Heart left ventricle (tissue), 16 donors: Measurements from ENCODE around the gene ZNF346. TPM values are rescaled to one million over a fixed set of nuclear protein-coding genes. Genes with fewer than 3 reads are reported as not detected.

Source experiments
- ATAC-seq, 4 donors: fragments of 200-7000 bp; cut with Tn5 transposase; one replicate each; pipeline ENCODE4 v1.9.1; 2020 to 2022; ENCODE audit warnings: moderate library complexity in 4 of 4, mild to moderate bottlenecking in 3 of 4, moderate number of reproducible peaks in 1 of 4
- DNase-seq, 5 donors: peaks; one replicate each; pipeline ENCODE4 v3.0.0-alpha.2; 2020
- H3K27ac ChIP-seq, 12 donors: fragments of 200-600 bp; sonication (generic) in 4 of 12; one replicate each; pipeline versions ENCODE4 v1.5.0 to v1.8.0; 2016 to 2022; ENCODE audit warnings: mild to moderate bottlenecking in 2 of 12
- H3K27me3 ChIP-seq, 9 donors: fragments of 200-600 bp; sonication (generic) in 2 of 9; one replicate each; pipeline versions ENCODE4 v1.5.1 to v1.8.0; 2016 to 2022; ENCODE audit warnings: mild to moderate bottlenecking in 3 of 9
- H3K36me3 ChIP-seq, 9 donors: fragments of 200-600 bp; sonication (generic) in 2 of 9; one replicate each; pipeline versions ENCODE4 v1.5.0 to v1.8.0; 2018 to 2022; ENCODE audit warnings: mild to moderate bottlenecking in 2 of 9
- H3K4me1 ChIP-seq, 12 donors: fragments of 200-600 bp; sonication (generic) in 4 of 12; one replicate each; pipeline versions ENCODE4 v1.5.0 to v1.8.0; 2016 to 2022; ENCODE audit warnings: mild to moderate bottlenecking in 3 of 12
- H3K4me3 ChIP-seq, 12 donors: fragments of 200-600 bp; sonication (generic) in 4 of 12; one replicate each; pipeline versions ENCODE4 v1.5.0 to v1.8.0; 2017 to 2022; ENCODE audit warnings: mild to moderate bottlenecking in 9 of 12, moderate library complexity in 4 of 12
- H3K9me3 ChIP-seq, 12 donors: fragments of 200-600 bp; sonication (generic) in 4 of 12; one replicate each; pipeline versions ENCODE4 v1.5.0 to v1.8.0; 2016 to 2022; ENCODE audit warnings: mild to moderate bottlenecking in 1 of 12
- POLR2A ChIP-seq, 2 donors: fragments of 450-650 bp; IDR thresholded peaks; one replicate each; pipeline ENCODE4 v1.6.1; 2017; ENCODE audit warnings: antibody characterized with exemption in 2 of 2, mild to moderate bottlenecking in 2 of 2, moderate library complexity in 2 of 2
- WGBS, 4 donors: extraction: QIAGEN DNeasy Blood & Tissue Kit in 2 of 4; methylation state at CpG; one replicate each; pipeline versions ENCODE4 v1.1.5 to v1.1.7; 2013 to 2018; 5-methylcytosine and 5-hydroxymethylcytosine counted together
- intact Hi-C, 10 donors: fragments of 100-400 bp; cut with DNase I; formaldehyde crosslinking; loops; one replicate each; pipeline versions ENCODE4 v1.11.1 to v1.14.2; 2022
- polyA plus RNA-seq, 2 donors: library from polyadenylated mRNA; stranded (reverse); fragments of 200-250 nt; gene quantifications; one replicate each; pipeline ENCODE4 v1.2.3, GENCODE V29; 2013
- total RNA-seq, 9 donors: library from RNA; depleted of rRNA in 2 of 9; stranded (reverse); fragments of >200 nt in 2 of 9; fragmentation: NEBNext Ultra II Directional in 3 of 9; extraction: Animal tissue kit (Norgen Biotek cat#: 25700) in 3 of 9; gene quantifications; one replicate each; pipeline versions ENCODE4 v1.1.0 to v1.2.4, GENCODE V29; 2016 to 2023
- TF ChIP-seq, protein P1 (sequence below), 12 donors: fragments of 200-600 bp; sonication (generic) in 4 of 12; IDR thresholded peaks; one replicate each; pipeline versions ENCODE4 v1.5.0 to v1.8.0; 2018 to 2022; ENCODE audit warnings: antibody characterized with exemption in 12 of 12, mild to moderate bottlenecking in 5 of 12
- donor health status: ischemic (EF 13 %, LVEDD 7.1; RV severe dilation, severe dysfunction).
- donor health status: healthy with polysubstance abuse.
- donor health status: DM: no; HTN: yes; CAD: no.
- donor health status: DM: no; HTN: no; CAD: no.
- donor health status: ischemic (EF 25% LVEDD 6.9; RV normal size, moderate dysfunction).
- donor health status: ischemic (EF 25% LVEDD 5.7; RV mildly dilated, moderate dysfunction).
- donor health status: healthy.
- donor health status: DM: yes; HTN: yes; CAD: no.
- donor health status: ischemic (EF 35%, LVEDD 5.7; RV mildly dilated, moderate dysfunction).
- donor health status: nonischemic (EF 11% LVEDD 7.7; RV severe dilation, severe dysfunction).
- donor health status: DM: yes; HTN: yes; CAD: no.
- donor health status: PGD.
- donor health status: ischemic (EF 29% LVEDD 5.4; RV normal size, mild dysfunction).
- donor health status: nonischemic (EF 23%, LVEDD 6.1; RV moderate dilation, normal function).

The ZNF346 gene
- total and polyA plus RNA-seq, 11 donors: 4.4 to 11.9 (median 7.5) TPM

- WGBS, 4 donors: 67 to 100% (median 83%) methylated on average over 1 of the region's 1 CpG
- ATAC-seq: no peak
Observed at GRCh38 chr5:177035976-177036375, 13.5 kb downstream of the ZNF346 start.

GRCh38 chr5:177036443-177036842, 13.9 kb downstream of the ZNF346 start:
- ATAC-seq: no peak
- intact Hi-C loops: no loop called here

More at GRCh38 chr5:177035976-177036375, 13.5 kb downstream of the ZNF346 start:
- H3K4me3 ChIP-seq: no peak overlapping the region
- peaks cover 0 to 22% (median 0%) of the 10 kb centered on the region in 9 donors for H3K36me3 ChIP-seq
- no peaks in the 10 kb centered on the region for H3K27me3 ChIP-seq
- intact Hi-C loops: no loop called here
- peaks cover 0 to 10% (median under 1%) of the 10 kb centered on the region in 12 donors for H3K4me1 ChIP-seq
- TF ChIP-seq, protein P1, sequence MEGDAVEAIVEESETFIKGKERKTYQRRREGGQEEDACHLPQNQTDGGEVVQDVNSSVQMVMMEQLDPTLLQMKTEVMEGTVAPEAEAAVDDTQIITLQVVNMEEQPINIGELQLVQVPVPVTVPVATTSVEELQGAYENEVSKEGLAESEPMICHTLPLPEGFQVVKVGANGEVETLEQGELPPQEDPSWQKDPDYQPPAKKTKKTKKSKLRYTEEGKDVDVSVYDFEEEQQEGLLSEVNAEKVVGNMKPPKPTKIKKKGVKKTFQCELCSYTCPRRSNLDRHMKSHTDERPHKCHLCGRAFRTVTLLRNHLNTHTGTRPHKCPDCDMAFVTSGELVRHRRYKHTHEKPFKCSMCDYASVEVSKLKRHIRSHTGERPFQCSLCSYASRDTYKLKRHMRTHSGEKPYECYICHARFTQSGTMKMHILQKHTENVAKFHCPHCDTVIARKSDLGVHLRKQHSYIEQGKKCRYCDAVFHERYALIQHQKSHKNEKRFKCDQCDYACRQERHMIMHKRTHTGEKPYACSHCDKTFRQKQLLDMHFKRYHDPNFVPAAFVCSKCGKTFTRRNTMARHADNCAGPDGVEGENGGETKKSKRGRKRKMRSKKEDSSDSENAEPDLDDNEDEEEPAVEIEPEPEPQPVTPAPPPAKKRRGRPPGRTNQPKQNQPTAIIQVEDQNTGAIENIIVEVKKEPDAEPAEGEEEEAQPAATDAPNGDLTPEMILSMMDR (IDR thresholded peaks at IDR 0.05): no peak
- no peak for TF ChIP-seq POLR2A (IDR thresholded peaks at IDR 0.05)
- no peak for DNase-seq
- H3K9me3 ChIP-seq: peaks cover 0 to 8% (median 1%) of the 10 kb centered on the region in 12 donors
- no peak overlapping the region for H3K27ac ChIP-seq

GRCh38 chr5:177036921-177037320, 14.4 kb downstream of the ZNF346 start:
- no peak for ATAC-seq
- WGBS, 4 donors: 78 to 93% (median 91%) methylated on average over 5 of the region's 5 CpGs
- Histone ChIP-seq H3K27me3 (no peaks in the 10 kb centered on the region), H3K4me3 (no peak overlapping the region), H3K9me3 (no peaks in the 10 kb centered on the region), H3K27ac (no peak overlapping the region), H3K4me1 (peaks cover 0 to 10% (median 4%) of the 10 kb centered on the region in 12 donors), H3K36me3 (peaks cover 0 to 32% (median 9%) of the 10 kb centered on the region in 9 donors)
- intact Hi-C loops: no loop called here
- no peak for DNase-seq
- TF ChIP-seq, protein P1 (IDR thresholded peaks at IDR 0.05): no peak
- no peak for TF ChIP-seq POLR2A (IDR thresholded peaks at IDR 0.05)

More at GRCh38 chr5:177036443-177036842, 13.9 kb downstream of the ZNF346 start:
- H3K27me3 ChIP-seq: no peaks in the 10 kb centered on the region
- DNase-seq: no peak
- no peak for TF ChIP-seq POLR2A (IDR thresholded peaks at IDR 0.05)
- TF ChIP-seq, protein P1 (IDR thresholded peaks at IDR 0.05): no peak
- H3K36me3 ChIP-seq: peaks cover 0 to 27% (median 4%) of the 10 kb centered on the region in 9 donors
- H3K4me3 ChIP-seq: no peak overlapping the region
- peaks cover 0 to 3% (median 0%) of the 10 kb centered on the region in 12 donors for H3K9me3 ChIP-seq
- peaks cover 0 to 10% (median 3%) of the 10 kb centered on the region in 12 donors for H3K4me1 ChIP-seq
- 58 to 68% (median 65%) methylated on average over 5 of the region's 5 CpGs for WGBS, 4 donors
- H3K27ac ChIP-seq: no peak overlapping the region

- TF ChIP-seq, protein P1 (IDR thresholded peaks at IDR 0.05): no peak
- TF ChIP-seq POLR2A (IDR thresholded peaks at IDR 0.05): no peak
- peaks cover 3 to 63% (median 48%) of the 10 kb centered on the region in 9 donors for H3K36me3 ChIP-seq
- H3K27me3 ChIP-seq: no peaks in the 10 kb centered on the region
- DNase-seq (no peak), ATAC-seq (no peak)
- no peaks in the 10 kb centered on the region for H3K9me3 ChIP-seq
- peaks cover 0 to 14% (median 5%) of the 10 kb centered on the region in 12 donors for H3K4me1 ChIP-seq
- 66 to 78% (median 75%) methylated on average over 3 of the region's 3 CpGs for WGBS, 4 donors
- no peak overlapping the region for H3K27ac ChIP-seq
- intact Hi-C loops: no loop called here
- no peak overlapping the region for H3K4me3 ChIP-seq
Observed at GRCh38 chr5:177040814-177041420, 18.4 kb downstream of the ZNF346 start.
